Measurements from ENCODE around the gene RPL12.

- TF ChIP-seq EZH2 (IDR thresholded peaks at IDR 0.05; ENCODE audit: low read length) (no peak), CTCF (optimal IDR thresholded peaks at IDR 0.05 in 1 of 3, IDR thresholded peaks at IDR 0.05 in 1 of 3, conservative IDR thresholded peaks at IDR 0.05 in 1 of 3; ENCODE audit: extremely low read depth in 1 of 3, insufficient read depth in 2 of 3, low read length in 3 of 3) (no peak)
Observed at GRCh38 chr9:127444283-127444920, 6.8 kb downstream of the RPL12 start.
